ENCODE results near the gene HECW1. TPM values are rescaled to one million over a fixed set of nuclear protein-coding genes. Genes with fewer than 3 reads are reported as not detected.

Gene HECW1
- total and polyA plus RNA-seq, 10 of the 15 experiments (the other 5 are each of a cell fraction or from before 2014, with no cell fraction given): under 0.01 to 0.31 (median 0.04) TPM; not detected in 3

- TF ChIP-seq NFYA (IDR thresholded peaks at IDR 0.05; ENCODE audit: borderline replicate concordance, low read depth, low read length) (no peak), LARP7 (IDR thresholded peaks at IDR 0.05) (peak; percentile 31; the same call in 1 of the 2 replicates), HDAC6 (IDR thresholded peaks at IDR 0.05; ENCODE audit: unreplicated experiment) (no peak), RAD21 (IDR thresholded peaks at IDR 0.05; ENCODE audit: insufficient read depth, low read depth, low read length) (peak; percentile 96), IKZF1 (conservative IDR thresholded peaks at IDR 0.05) (peak; percentile 22; the same call in 1 of the 2 replicates), CBX5 (IDR thresholded peaks at IDR 0.05; ENCODE audit: low read depth) (no peak), MYB (IDR thresholded peaks at IDR 0.05; ENCODE audit: borderline replicate concordance, low read depth, low read length) (no peak), RUNX3 (IDR thresholded peaks at IDR 0.05; ENCODE audit: low read length) (no peak), POLR2A (IDR thresholded peaks at IDR 0.05; ENCODE audit: low read depth, low read length) (no peak), HDGF (IDR thresholded peaks at IDR 0.05) (no peak), ZNF592 (IDR thresholded peaks at IDR 0.05) (no peak), ATF3 (IDR thresholded peaks at IDR 0.05; ENCODE audit: borderline replicate concordance, extremely low read depth, low read depth, low read length) (no peak), TCF7 (IDR thresholded peaks at IDR 0.05; ENCODE audit: borderline replicate concordance) (no peak), JUNB (IDR thresholded peaks at IDR 0.05) (no peak), ESRRA (IDR thresholded peaks at IDR 0.05; ENCODE audit: low read length) (no peak)
- TF ChIP-seq, protein P1, sequence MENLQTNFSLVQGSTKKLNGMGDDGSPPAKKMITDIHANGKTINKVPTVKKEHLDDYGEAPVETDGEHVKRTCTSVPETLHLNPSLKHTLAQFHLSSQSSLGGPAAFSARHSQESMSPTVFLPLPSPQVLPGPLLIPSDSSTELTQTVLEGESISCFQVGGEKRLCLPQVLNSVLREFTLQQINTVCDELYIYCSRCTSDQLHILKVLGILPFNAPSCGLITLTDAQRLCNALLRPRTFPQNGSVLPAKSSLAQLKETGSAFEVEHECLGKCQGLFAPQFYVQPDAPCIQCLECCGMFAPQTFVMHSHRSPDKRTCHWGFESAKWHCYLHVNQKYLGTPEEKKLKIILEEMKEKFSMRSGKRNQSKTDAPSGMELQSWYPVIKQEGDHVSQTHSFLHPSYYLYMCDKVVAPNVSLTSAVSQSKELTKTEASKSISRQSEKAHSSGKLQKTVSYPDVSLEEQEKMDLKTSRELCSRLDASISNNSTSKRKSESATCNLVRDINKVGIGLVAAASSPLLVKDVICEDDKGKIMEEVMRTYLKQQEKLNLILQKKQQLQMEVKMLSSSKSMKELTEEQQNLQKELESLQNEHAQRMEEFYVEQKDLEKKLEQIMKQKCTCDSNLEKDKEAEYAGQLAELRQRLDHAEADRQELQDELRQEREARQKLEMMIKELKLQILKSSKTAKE (IDR thresholded peaks at IDR 0.05; ENCODE audit: low read depth, poor library complexity, severe bottlenecking): no peak
- TF ChIP-seq, protein P2, sequence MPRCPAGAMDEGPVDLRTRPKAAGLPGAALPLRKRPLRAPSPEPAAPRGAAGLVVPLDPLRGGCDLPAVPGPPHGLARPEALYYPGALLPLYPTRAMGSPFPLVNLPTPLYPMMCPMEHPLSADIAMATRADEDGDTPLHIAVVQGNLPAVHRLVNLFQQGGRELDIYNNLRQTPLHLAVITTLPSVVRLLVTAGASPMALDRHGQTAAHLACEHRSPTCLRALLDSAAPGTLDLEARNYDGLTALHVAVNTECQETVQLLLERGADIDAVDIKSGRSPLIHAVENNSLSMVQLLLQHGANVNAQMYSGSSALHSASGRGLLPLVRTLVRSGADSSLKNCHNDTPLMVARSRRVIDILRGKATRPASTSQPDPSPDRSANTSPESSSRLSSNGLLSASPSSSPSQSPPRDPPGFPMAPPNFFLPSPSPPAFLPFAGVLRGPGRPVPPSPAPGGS (IDR thresholded peaks at IDR 0.05; ENCODE audit: borderline replicate concordance, insufficient read depth, low read depth, low read length, poor library complexity, severe bottlenecking): no peak
- TF ChIP-seq, protein P3, sequence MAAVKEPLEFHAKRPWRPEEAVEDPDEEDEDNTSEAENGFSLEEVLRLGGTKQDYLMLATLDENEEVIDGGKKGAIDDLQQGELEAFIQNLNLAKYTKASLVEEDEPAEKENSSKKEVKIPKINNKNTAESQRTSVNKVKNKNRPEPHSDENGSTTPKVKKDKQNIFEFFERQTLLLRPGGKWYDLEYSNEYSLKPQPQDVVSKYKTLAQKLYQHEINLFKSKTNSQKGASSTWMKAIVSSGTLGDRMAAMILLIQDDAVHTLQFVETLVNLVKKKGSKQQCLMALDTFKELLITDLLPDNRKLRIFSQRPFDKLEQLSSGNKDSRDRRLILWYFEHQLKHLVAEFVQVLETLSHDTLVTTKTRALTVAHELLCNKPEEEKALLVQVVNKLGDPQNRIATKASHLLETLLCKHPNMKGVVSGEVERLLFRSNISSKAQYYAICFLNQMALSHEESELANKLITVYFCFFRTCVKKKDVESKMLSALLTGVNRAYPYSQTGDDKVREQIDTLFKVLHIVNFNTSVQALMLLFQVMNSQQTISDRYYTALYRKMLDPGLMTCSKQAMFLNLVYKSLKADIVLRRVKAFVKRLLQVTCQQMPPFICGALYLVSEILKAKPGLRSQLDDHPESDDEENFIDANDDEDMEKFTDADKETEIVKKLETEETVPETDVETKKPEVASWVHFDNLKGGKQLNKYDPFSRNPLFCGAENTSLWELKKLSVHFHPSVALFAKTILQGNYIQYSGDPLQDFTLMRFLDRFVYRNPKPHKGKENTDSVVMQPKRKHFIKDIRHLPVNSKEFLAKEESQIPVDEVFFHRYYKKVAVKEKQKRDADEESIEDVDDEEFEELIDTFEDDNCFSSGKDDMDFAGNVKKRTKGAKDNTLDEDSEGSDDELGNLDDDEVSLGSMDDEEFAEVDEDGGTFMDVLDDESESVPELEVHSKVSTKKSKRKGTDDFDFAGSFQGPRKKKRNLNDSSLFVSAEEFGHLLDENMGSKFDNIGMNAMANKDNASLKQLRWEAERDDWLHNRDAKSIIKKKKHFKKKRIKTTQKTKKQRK (IDR thresholded peaks at IDR 0.05; ENCODE audit: low read depth, low read length): no peak
These were observed 148.8 kb downstream of the HECW1 start (continued) for GRCh38 chr7:43260980-43261878.

Measured in GM12878 (cell line).